PFSK-1 (cell line): Measurements from ENCODE around the gene HFE.

ENCODE experiments used
- FOXP2 ChIP-seq: optimal IDR thresholded peaks from 2 replicates; pipeline ENCODE3; 2011; ENCODE audit warnings: borderline replicate concordance, control low read depth, inconsistent platforms; ENCODE audit not compliant: insufficient read depth; ENCODE audit errors: extremely low read length, extremely low read depth
- POLR2AphosphoS5 ChIP-seq: IDR thresholded peaks from 2 replicates; pipeline ENCODE4 v1.6.1; 2012; ENCODE audit warnings: low read depth, mild to moderate bottlenecking, control low read depth, low read length, moderate library complexity
- SIN3A ChIP-seq: IDR thresholded peaks from 2 replicates; pipeline ENCODE4 v1.6.1; 2012; ENCODE audit warnings: mild to moderate bottlenecking, low read length, moderate library complexity, borderline replicate concordance; ENCODE audit not compliant: insufficient read depth
- TAF1 ChIP-seq: IDR thresholded peaks from 2 replicates; pipeline ENCODE4 v1.6.1; 2012; ENCODE audit warnings: low read length, control low read depth, borderline replicate concordance; ENCODE audit not compliant: insufficient read depth
- TF ChIP-seq, protein P1 (sequence below), 2 experiments: IDR thresholded peaks; 2 replicates each; pipeline versions ENCODE4 v1.6.1 to v1.8.0; 2011 to 2012; ENCODE audit warnings: low read depth in 2 of 2, low read length in 2 of 2, control low read depth in 1 of 2, inconsistent platforms in 1 of 2, mild to moderate bottlenecking in 1 of 2, moderate library complexity in 1 of 2; ENCODE audit not compliant: insufficient read depth in 1 of 2

The HFE gene

DNA sequence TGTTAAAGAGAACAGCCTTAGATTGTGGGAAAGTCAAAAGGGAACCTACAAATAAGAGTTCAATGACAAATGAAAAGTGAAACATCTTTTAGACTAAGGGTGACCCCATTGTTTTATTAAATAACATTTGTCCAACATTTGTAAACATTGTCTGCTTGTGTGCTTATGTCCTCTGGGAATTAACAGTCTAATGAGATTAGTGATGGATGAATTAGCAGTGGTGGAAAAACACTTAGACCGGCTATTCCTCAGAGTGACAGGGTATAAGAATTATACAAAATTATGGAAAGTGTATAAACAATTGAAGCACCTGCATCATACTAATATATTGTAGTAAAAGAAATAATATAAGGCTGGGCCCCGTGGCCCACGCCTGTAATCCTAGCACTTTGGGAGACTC is 29.3 kb upstream of the HFE start:
- TF ChIP-seq, protein P1, sequence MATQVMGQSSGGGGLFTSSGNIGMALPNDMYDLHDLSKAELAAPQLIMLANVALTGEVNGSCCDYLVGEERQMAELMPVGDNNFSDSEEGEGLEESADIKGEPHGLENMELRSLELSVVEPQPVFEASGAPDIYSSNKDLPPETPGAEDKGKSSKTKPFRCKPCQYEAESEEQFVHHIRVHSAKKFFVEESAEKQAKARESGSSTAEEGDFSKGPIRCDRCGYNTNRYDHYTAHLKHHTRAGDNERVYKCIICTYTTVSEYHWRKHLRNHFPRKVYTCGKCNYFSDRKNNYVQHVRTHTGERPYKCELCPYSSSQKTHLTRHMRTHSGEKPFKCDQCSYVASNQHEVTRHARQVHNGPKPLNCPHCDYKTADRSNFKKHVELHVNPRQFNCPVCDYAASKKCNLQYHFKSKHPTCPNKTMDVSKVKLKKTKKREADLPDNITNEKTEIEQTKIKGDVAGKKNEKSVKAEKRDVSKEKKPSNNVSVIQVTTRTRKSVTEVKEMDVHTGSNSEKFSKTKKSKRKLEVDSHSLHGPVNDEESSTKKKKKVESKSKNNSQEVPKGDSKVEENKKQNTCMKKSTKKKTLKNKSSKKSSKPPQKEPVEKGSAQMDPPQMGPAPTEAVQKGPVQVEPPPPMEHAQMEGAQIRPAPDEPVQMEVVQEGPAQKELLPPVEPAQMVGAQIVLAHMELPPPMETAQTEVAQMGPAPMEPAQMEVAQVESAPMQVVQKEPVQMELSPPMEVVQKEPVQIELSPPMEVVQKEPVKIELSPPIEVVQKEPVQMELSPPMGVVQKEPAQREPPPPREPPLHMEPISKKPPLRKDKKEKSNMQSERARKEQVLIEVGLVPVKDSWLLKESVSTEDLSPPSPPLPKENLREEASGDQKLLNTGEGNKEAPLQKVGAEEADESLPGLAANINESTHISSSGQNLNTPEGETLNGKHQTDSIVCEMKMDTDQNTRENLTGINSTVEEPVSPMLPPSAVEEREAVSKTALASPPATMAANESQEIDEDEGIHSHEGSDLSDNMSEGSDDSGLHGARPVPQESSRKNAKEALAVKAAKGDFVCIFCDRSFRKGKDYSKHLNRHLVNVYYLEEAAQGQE (IDR thresholded peaks at IDR 0.05; ENCODE audit: insufficient read depth in 1 of 2, low read depth in 2 of 2, low read length in 2 of 2), result no peak
- TF ChIP-seq SIN3A (no peak), FOXP2 (no peak), TAF1 (no peak), POLR2AphosphoS5 (no peak)

DNA sequence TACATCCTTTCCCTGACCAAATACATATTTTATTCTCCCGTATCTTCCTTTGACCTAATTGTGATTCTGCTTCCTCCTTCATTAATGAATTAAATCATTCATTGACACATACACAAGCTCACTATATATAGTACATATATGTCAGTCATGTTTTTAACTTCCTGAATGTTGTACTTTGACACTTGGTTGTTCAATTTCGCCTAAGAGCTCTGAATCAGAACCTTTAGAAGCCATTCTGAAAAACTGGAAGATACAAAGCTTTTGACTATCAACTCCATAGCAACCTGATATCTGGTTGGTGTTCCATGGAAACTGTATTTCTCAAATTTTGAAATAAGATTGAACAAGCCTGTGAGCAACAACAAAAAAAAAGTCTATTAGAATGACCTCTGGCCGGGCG is 27.3 kb upstream of the HFE start:
- TF ChIP-seq FOXP2 (no peak), POLR2AphosphoS5 (no peak), SIN3A (no peak), TAF1 (no peak)
- TF ChIP-seq, protein P1 (IDR thresholded peaks at IDR 0.05; ENCODE audit: insufficient read depth in 1 of 2, low read depth in 2 of 2, low read length in 2 of 2), result no peak

DNA sequence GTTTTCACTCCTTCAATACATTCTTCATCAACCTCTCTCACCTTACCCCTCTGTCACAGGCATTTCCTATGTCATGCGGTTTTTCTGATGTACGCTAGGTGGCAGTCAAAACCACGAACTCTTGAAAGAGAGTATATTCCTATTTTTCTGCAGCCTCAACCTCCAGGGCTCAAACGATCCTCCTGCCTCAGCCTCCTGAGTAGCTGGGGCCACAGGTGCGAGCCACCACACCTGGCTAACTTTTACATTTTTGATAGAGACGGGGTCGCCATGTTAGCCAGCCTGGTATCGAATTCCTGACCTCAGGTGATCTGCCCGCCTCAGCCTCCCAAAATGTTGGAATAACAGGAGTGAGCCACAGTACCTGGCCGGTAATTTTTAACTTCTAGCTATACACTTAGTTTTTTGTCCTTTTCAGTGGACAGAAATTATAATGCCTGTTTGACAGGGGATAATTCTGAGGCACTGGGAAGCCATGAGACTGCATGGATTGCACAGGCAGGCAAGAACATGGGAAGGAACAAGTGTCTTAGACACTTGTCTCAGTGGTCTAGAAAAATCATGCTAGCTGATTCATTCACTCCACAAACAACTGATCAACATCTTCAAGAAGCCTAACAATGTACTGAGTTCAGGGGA is 22.5 kb upstream of the HFE start:
- TF ChIP-seq TAF1 (no peak), FOXP2 (no peak), SIN3A (no peak), POLR2AphosphoS5 (no peak)
- TF ChIP-seq, protein P1 (IDR thresholded peaks at IDR 0.05; ENCODE audit: insufficient read depth in 1 of 2, low read depth in 2 of 2, low read length in 2 of 2), result no peak

DNA sequence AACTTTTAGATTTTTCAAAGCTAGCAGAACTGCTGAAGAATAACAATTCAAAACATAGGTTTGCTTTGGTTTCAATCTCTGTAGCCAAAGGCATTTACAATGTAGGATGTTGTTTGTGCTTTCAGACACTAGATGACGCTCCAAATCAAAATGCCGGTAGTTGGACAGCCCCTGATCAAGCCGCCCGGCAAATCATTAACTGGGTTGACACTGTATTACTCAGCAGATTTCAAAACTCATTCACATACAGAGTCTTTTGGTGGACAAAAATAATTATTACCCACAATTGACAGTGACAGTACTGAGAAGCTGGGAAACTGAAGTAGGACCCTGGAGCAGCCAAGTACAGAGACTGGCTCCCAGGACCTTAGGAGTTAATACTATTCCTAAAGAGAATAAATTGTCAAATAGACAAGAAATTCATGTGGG is 21.3 kb upstream of the HFE start:
- TF ChIP-seq TAF1 (no peak), SIN3A (no peak), FOXP2 (no peak), POLR2AphosphoS5 (no peak)
- TF ChIP-seq, protein P1 (IDR thresholded peaks at IDR 0.05; ENCODE audit: insufficient read depth in 1 of 2, low read depth in 2 of 2, low read length in 2 of 2), result no peak

DNA sequence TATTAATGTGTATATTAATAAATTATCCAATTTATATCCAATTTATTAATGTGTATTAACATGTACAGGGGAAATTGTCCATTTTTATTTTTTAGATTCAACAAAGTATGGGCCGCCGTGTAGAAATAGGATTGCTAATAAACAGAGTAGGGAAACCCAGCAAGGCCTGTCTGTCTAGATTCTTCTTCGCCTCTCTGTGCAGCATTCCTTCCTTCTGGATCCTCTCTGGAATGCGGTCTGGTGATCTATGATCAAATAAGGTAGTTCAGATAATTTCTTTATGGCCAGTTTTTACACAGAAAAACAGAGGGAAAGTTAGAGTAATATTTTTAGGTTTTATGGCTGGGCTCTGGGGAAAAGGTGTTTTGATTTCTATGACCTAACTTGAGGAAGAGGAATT is 19.9 kb upstream of the HFE start:
- TF ChIP-seq TAF1 (no peak), FOXP2 (no peak), SIN3A (no peak), POLR2AphosphoS5 (no peak)
- TF ChIP-seq, protein P1 (IDR thresholded peaks at IDR 0.05; ENCODE audit: insufficient read depth in 1 of 2, low read depth in 2 of 2, low read length in 2 of 2), result no peak
